DND-41 (cell line): Measurements from ENCODE around the gene PRPSAP2.
"Not testable (repeated sequence)": the region's sequence is repeated elsewhere in the genome, so short reads cannot be mapped to it uniquely, and the experiment has no call there.

Experiments used
- CTCF ChIP-seq: IDR thresholded peaks from 2 replicates; pipeline ENCODE4 v1.5.1; 2012; ENCODE audit warnings: borderline replicate concordance, low read length, moderate library complexity, mild to moderate bottlenecking; ENCODE audit not compliant: poor library complexity, severe bottlenecking; ENCODE audit errors: extremely low read depth
- EZH2 ChIP-seq: IDR thresholded peaks from 3 replicates; pipeline ENCODE4 v1.6.1; 2012; ENCODE audit warnings: borderline replicate concordance, low read depth, mild to moderate bottlenecking, moderate library complexity, low read length, inconsistent platforms; ENCODE audit not compliant: severe bottlenecking

DNA sequence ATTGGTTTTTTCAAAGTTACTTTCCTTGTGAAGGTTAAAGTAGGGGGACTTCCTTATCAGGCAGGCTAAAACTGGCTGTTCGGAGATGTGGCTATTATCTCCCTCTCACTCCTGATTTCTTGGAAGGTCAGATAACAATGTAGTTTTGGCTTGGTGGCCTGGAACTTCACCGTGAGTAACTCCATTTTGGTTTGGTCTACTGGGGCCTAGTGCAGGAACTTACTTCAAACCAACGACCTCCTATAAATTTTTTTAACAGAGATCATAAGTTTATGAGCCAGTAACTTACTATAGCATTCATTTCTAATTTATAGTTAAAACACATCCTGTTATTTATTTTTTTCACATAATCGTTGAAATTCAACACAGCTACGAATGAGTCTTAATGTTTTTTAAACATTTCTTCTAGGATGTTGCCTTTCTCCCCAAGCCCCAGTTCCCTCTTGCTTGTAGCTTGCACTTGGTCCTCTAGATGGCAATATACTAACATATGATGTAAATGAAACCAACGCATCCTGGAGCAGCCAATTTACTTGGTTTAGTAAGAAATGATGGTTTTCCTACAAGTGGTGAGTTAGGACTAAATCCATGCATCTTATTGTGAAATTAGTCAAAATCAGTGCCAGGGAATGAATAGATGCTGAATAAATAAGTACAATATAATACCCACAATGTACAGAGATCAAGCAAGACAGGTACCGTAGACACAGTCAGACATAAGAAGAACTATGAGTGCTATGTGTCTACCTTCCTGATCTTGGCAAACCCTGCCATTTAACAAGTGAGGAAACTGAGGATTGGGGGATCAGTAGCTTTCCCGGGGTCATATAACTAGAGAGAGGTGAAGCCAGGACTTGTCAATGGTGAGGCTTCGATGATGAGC is 41.2 kb upstream of the PRPSAP2 start:
- TF ChIP-seq CTCF = peak; percentile 65
- not testable (repeated sequence) for TF ChIP-seq EZH2
